ENCODE measurements around the gene AHCY.
"Not testable (repeated sequence)": the region's sequence is repeated elsewhere in the genome, so short reads cannot be mapped to it uniquely, and the experiment has no call there.

Gene AHCY

GRCh38 chr20:34251619-34252018, 51.5 kb downstream of the AHCY start:
- no peak for DNase-seq

DNA sequence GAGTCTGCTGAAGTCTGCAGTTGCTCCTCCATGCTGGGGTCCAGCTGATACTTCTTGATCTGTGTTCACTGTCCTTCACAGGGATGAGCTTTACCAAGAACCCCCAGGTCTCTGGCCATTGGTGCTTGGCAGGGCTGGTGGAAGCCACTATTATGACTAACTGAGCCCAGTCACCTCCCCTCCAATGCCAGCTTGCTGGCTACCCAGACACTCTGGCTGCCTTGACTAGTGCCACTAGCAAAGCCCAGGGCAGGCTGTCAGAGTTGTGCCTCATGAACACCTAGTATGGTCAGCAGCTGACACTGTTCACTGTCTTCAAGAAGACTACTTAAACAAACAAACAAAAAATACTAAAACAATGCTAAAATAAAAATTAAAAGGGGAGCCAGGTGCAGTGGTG, 53.1 kb downstream of the AHCY start:
- no peak for DNase-seq

- no peak for DNase-seq
Observed at GRCh38 chr20:34249291-34249690, 53.9 kb downstream of the AHCY start.

DNA sequence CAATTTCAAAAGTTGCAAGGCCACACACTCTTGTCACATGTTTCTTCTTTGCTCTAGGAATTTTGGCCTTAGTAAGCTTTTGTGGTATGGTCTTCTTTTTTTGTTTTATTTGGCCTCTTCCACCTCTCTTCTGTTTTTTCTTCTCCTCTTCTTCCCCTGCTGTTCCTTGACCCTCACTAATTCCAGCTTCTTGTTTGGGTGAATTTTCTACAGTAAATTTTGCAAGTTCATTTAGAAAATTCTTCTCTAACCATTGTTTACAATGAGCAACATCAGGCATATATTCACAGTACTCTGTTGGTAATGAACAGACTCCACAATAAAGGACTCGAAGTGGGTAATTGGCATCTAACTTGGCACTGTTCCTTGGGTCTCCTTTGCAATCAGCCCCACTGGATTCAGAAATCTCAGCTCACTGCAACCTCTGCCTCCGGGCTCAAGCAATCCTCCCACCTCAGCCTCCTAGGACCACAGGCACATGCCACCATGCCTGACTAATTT, 57.0 kb downstream of the AHCY start:
- DNase-seq = no peak

DNA sequence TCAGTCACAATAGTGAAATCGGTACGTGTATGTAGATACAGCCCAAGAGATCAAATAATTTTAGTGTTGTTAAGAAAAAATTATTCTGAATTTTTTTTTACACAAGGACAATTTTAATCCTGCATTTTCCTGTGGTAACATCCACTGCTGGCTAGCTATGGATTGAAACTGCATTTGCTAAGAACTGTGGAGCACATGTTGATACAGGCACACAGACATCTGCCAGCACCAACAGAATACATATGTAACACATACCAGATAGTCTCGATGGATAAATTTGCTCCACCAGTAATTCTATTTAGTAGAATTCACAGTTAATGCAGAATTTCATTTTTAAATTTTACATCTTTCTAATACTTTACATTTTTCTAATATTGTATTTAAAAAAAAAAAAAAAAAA, 59.8 kb downstream of the AHCY start:
- DNase-seq = no peak

GRCh38 chr20:34242879-34243278, 60.3 kb downstream of the AHCY start:
- DNase-seq = no peak

GRCh38 chr20:34242015-34242414, 61.1 kb downstream of the AHCY start:
- not testable (repeated sequence) for DNase-seq

DNA sequence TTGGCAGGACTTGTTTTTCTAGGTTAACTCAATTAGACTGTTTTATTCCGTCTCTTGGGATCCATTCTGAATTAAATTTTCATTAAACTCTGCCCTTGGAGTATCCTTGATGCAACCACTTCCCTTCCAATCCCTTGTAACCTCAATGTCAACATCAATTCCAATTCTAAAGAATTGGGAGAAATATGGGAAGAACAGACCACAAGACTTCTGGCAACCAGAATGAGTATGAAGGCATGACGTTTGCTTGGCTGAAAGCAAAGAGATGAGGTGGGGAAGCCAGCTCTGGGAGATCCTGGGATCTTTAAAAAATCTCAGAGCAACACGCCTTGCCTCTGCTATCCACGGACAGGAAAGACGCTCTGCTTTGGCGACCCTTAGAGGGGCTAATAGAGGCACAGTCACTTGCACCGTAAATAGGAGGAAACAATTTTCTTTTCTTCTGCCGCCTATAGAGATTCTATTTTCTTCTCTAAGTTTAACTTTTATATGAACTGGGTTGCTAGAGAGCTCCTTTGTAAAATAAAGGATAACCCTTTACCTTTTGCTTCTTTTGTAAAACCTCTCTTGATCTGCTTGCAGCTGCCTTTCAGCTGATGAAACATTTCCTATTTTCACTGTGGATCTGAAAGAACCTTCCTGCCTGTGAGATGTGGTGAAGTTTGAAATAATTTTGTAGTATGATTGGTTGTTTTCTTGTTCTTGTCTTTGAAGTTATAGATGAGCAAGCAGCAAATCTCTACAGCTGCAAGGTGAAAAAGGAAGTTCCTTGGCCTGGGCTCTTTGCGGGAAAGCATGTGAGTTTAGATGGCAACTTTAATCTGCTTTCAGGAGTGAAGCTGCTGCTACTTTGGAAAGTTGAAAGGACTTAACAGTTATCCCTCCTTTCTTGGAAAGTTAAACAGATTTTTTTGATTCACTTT, 62.2 kb downstream of the AHCY start, which contains the start of gene ASIP:
TSS of gene ASIP (plus strand) at position 731 of the 923 bp plus-strand sequence. CDS start 18,952 bp downstream, outside the sequence.
- no peak for DNase-seq

DNA sequence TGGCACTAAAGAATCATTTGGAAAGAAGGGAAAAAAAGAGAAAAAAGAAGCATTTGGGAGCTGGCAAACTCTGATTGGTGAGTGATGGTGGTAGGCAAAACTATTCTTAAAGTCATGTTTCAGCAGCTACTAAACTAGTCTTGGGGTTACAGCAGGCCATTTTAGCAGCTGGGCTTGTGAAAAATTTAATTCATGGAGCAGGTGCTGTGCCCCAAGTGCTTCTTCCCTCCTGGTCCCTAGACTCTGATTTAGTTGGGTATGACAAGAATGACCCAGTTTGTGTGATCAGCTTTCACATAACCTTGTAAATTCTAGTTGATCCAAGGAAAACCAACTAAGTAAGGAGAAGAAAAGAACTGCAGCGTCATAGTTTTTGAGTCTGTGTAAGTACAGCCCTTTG, 63.0 kb downstream of the AHCY start:
- no peak for DNase-seq

DNA sequence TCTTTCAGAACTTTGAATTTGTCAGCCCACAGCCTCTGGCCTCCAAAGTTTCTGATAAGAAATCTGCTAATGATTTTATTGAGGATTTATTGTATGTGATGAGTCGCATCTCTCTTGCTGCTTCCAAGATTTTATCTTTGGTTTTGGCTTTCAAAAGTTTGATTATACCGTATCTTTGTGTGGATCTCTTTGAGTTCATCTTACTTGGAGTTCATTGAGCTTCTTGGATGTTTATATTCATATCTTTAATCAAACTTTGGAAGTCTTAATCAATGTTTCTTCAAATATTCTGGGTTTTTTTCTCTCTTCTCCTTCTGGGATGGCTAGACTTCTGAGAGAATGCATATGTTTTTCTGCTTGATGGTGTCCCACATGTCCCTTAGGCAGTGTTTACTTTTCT, 65.2 kb downstream of the AHCY start:
- DNase-seq = no peak

DNA sequence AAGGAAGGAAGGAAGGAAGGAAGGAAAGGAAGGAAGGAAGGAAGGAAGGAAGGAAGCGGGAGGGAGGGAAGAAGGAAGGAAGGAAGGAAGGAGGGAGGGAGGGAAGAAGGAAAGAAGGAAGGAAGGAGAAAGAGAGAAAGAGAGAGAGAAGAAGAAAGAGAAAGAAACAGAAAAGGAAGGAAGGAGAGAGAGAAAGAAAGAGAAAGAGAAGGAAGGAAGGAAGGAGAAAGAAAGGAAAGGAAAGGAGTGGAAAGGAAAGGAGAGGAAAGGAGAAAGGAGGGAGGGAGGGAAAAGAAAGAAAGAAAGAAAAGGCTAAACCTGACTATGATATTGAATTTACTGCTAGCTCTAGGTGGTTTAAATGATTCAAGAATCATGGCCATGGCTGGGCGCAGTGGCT, 67.3 kb downstream of the AHCY start:
- DNase-seq = no peak

GRCh38 chr20:34233687-34234086, 69.5 kb downstream of the AHCY start:
- no peak for DNase-seq

- no peak for DNase-seq
Observed at GRCh38 chr20:34232494-34233087, 70.6 kb downstream of the AHCY start.

DNA sequence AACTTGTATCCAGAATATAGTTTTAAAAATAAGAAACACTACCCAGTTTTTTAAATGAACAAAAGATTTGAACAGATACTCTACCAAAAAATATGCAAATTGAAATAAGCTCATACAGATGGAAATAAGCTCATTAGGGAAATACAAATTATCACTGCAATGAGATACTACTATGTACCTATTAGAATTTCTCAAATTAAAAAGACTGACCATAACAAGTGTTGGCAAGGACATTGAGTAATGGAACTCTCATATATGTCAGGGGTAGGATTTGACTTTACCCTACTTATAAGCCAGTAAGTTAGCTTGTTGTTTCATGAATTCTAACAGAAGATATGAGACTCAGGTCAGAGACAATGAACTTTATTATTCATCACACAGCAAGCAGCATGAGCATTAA, 71.5 kb downstream of the AHCY start:
- no peak for DNase-seq

Data from activated CD4-positive, CD25-positive, alpha-beta regulatory T cell treated with anti-CD3 and anti-CD28 coated beads, Interleukin-2, amount 50 U/mL, for 72 hours (primary cell).